ENCODE measurements around the gene TEK. TPM values are rescaled to one million over a fixed set of nuclear protein-coding genes. Genes with fewer than 3 reads are reported as not detected.

Gene TEK
- total RNA-seq, 1 experiment from 2014 or later = 0.07 TPM

DNA sequence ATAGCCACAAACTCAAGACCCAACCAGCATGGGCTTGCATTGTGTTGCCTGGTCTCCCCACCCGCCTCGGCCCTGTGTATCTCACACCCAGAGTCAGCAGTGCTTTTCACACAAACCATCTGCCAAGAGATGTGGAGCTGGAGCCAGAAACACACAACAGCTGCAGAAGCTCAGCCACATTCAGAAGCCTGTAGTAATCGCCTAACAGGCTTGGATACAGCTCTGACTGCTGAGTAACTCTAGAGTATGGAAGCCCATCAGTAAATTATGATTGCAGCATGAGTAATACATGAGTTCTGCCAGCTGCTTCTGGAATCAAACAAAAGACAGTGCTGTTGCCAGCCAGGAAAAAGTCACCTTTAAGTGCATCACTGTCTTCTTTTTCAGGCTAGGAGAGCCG lies 16.0 kb downstream of the TEK start:
- peak; percentile 94 for ATAC-seq
- Histone ChIP-seq H3K4me1 (ENCODE audit: insufficient read depth, low read length) (peaks cover 42% of the 10 kb centered on the region), H3K79me2 (ENCODE audit: low read length) (no peaks in the 10 kb centered on the region), H3K36me3 (ENCODE audit: low read depth, low read length) (no peaks in the 10 kb centered on the region), H4K20me1 (ENCODE audit: low read length) (no peaks in the 10 kb centered on the region), H3F3A (ENCODE audit: low read length, unreplicated experiment) (peaks cover 4% of the 10 kb centered on the region), H3K9me2 (replicated peaks; ENCODE audit: low read length) (no peaks in the 10 kb centered on the region), H3K27me3 (ENCODE audit: low read length) (no peaks in the 10 kb centered on the region), H3K4me2 (ENCODE audit: low read length) (peak overlapping the region; percentile 48), H2AFZ (ENCODE audit: low read length) (no peak overlapping the region), H3K9me3 (ENCODE audit: low read length) (no peaks in the 10 kb centered on the region), H3K9ac (ENCODE audit: low read length) (peak overlapping the region; percentile 16; the same call in 1 of the 2 replicates), H3K4me3 (ENCODE audit: low read length) (no peak overlapping the region), H3K27ac (ENCODE audit: low read length) (peak overlapping the region; percentile 82)
- no TSS peak for BruUV-seq (replicated peaks)
- TF ChIP-seq, protein P1, sequence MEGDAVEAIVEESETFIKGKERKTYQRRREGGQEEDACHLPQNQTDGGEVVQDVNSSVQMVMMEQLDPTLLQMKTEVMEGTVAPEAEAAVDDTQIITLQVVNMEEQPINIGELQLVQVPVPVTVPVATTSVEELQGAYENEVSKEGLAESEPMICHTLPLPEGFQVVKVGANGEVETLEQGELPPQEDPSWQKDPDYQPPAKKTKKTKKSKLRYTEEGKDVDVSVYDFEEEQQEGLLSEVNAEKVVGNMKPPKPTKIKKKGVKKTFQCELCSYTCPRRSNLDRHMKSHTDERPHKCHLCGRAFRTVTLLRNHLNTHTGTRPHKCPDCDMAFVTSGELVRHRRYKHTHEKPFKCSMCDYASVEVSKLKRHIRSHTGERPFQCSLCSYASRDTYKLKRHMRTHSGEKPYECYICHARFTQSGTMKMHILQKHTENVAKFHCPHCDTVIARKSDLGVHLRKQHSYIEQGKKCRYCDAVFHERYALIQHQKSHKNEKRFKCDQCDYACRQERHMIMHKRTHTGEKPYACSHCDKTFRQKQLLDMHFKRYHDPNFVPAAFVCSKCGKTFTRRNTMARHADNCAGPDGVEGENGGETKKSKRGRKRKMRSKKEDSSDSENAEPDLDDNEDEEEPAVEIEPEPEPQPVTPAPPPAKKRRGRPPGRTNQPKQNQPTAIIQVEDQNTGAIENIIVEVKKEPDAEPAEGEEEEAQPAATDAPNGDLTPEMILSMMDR (conservative IDR thresholded peaks at IDR 0.05; ENCODE audit: low read depth, low read length) = no peak
- no peak for TF ChIP-seq EZH2phosphoT487 (IDR thresholded peaks at IDR 0.05; ENCODE audit: borderline replicate concordance, low read length)
- no peak for TF ChIP-seq EZH2 (IDR thresholded peaks at IDR 0.05; ENCODE audit: low read length, unreplicated experiment)
- intact Hi-C loops (cut with micrococcal nuclease) = loop anchor here (10.0 kb wide), 1 partner anchor 70 kb away; no protein-coding TSS in a partner anchor
- ChIA-PET CTCF (interaction anchor here (0.6 kb wide), 1 partner anchor 49 kb away, joined by 4 read pairs; no protein-coding TSS in a partner anchor), POLR2A (ENCODE audit: unreplicated experiment) (no interaction called here)
- DNase-seq = peak; percentile 94

DNA sequence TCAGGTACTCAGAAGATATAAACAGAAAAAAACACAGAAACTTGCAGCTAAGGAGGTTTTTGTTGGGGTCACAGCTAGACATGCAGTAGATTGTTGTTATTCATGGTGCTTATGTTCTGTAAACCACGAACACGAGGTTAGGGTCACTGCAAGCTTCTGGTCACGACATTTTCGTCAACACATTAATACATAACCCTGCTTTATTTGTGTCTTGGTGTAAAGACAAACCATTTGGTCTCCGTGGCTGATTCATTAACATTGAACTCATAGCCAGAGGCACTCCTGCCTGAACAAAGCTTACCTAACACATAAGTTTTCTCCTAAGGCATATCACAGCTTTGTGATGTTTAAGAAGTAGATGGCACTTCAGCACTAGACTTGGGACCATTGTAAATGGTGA lies 16.9 kb downstream of the TEK start:
- H3K9me3 ChIP-seq (ENCODE audit: low read length) = no peaks in the 10 kb centered on the region
- H3F3A ChIP-seq (ENCODE audit: low read length, unreplicated experiment) = peaks cover 4% of the 10 kb centered on the region
- no peaks in the 10 kb centered on the region for H3K36me3 ChIP-seq (ENCODE audit: low read depth, low read length)
- no peaks in the 10 kb centered on the region for H3K27me3 ChIP-seq (ENCODE audit: low read length)
- no peaks in the 10 kb centered on the region for H4K20me1 ChIP-seq (ENCODE audit: low read length)
- H3K79me2 ChIP-seq (ENCODE audit: low read length) = no peaks in the 10 kb centered on the region
- no peak overlapping the region for H2AFZ ChIP-seq (ENCODE audit: low read length)
- ChIA-PET CTCF (no interaction called here), POLR2A (ENCODE audit: unreplicated experiment) (no interaction called here)
- H3K4me1 ChIP-seq (ENCODE audit: insufficient read depth, low read length) = peaks cover 42% of the 10 kb centered on the region
- peak; percentile 43 for DNase-seq
- H3K27ac ChIP-seq (ENCODE audit: low read length) = peak overlapping the region; percentile 82
- no peaks in the 10 kb centered on the region for H3K9me2 ChIP-seq (replicated peaks; ENCODE audit: low read length)
- intact Hi-C loops (cut with micrococcal nuclease) = loop anchor here (10.0 kb wide), 1 partner anchor 69 kb away; no protein-coding TSS in a partner anchor
- H3K9ac ChIP-seq (ENCODE audit: low read length) = no peak overlapping the region
- no peak overlapping the region for H3K4me3 ChIP-seq (ENCODE audit: low read length)
- H3K4me2 ChIP-seq (ENCODE audit: low read length) = peak overlapping the region; percentile 40
- no TSS peak for BruUV-seq (replicated peaks)
- ATAC-seq = no peak
- TF ChIP-seq, protein P1 (conservative IDR thresholded peaks at IDR 0.05; ENCODE audit: low read depth, low read length) = no peak
- no peak for TF ChIP-seq EZH2 (IDR thresholded peaks at IDR 0.05; ENCODE audit: low read length, unreplicated experiment)
- TF ChIP-seq EZH2phosphoT487 (IDR thresholded peaks at IDR 0.05; ENCODE audit: borderline replicate concordance, low read length) = no peak

DNA sequence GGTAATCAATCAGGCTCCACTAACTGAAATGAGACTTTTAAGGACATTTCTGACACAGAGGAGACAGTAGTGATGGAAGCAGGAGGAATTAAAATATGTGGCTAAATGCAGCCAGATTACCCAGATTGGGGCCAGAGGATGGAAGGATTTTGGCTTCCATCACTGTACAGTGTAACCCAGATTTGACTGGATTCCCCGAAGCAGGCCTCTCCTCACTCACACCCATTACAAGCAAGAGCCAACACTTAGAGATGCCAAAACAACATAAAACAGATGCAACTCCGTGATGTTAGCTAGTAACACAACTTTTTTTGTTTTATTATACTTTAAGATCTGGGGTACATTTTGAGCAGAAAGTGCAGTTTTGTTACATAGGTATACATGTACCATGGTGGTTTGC lies 17.6 kb downstream of the TEK start:
- Histone ChIP-seq H3K79me2 (ENCODE audit: low read length) (no peaks in the 10 kb centered on the region), H2AFZ (ENCODE audit: low read length) (no peak overlapping the region), H4K20me1 (ENCODE audit: low read length) (no peaks in the 10 kb centered on the region), H3K4me3 (ENCODE audit: low read length) (no peak overlapping the region), H3K27ac (ENCODE audit: low read length) (no peak overlapping the region), H3K9ac (ENCODE audit: low read length) (no peak overlapping the region), H3K9me2 (replicated peaks; ENCODE audit: low read length) (no peaks in the 10 kb centered on the region), H3K9me3 (ENCODE audit: low read length) (no peaks in the 10 kb centered on the region), H3K36me3 (ENCODE audit: low read depth, low read length) (no peaks in the 10 kb centered on the region), H3K27me3 (ENCODE audit: low read length) (no peaks in the 10 kb centered on the region), H3K4me1 (ENCODE audit: insufficient read depth, low read length) (peaks cover 42% of the 10 kb centered on the region), H3K4me2 (ENCODE audit: low read length) (no peak overlapping the region), H3F3A (ENCODE audit: low read length, unreplicated experiment) (peaks cover 4% of the 10 kb centered on the region)
- no TSS peak for BruUV-seq (replicated peaks)
- CTCF ChIA-PET = no interaction called here
- POLR2A ChIA-PET (ENCODE audit: unreplicated experiment) = no interaction called here
- TF ChIP-seq EZH2phosphoT487 (IDR thresholded peaks at IDR 0.05; ENCODE audit: borderline replicate concordance, low read length) (no peak), EZH2 (IDR thresholded peaks at IDR 0.05; ENCODE audit: low read length, unreplicated experiment) (no peak)
- TF ChIP-seq, protein P1 (conservative IDR thresholded peaks at IDR 0.05; ENCODE audit: low read depth, low read length) = no peak
- intact Hi-C loops (cut with micrococcal nuclease) = loop anchor here (10.0 kb wide), 1 partner anchor 68 kb away; no protein-coding TSS in a partner anchor
- DNase-seq (no peak), ATAC-seq (no peak)

Measured in PC-3 (cell line).